ENCODE results near the gene EFCAB11.

The EFCAB11 gene, protein sequence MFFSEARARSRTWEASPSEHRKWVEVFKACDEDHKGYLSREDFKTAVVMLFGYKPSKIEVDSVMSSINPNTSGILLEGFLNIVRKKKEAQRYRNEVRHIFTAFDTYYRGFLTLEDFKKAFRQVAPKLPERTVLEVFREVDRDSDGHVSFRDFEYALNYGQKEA

GRCh38 chr14:89954070-89955021 lies at the start of gene EFCAB11:
EFCAB11 (minus strand) TSS chr14:89954730; CDS start chr14:89954660, 70 bp downstream.
- DNase-seq (ENCODE audit: low spot score): peak; percentile 96

DNA sequence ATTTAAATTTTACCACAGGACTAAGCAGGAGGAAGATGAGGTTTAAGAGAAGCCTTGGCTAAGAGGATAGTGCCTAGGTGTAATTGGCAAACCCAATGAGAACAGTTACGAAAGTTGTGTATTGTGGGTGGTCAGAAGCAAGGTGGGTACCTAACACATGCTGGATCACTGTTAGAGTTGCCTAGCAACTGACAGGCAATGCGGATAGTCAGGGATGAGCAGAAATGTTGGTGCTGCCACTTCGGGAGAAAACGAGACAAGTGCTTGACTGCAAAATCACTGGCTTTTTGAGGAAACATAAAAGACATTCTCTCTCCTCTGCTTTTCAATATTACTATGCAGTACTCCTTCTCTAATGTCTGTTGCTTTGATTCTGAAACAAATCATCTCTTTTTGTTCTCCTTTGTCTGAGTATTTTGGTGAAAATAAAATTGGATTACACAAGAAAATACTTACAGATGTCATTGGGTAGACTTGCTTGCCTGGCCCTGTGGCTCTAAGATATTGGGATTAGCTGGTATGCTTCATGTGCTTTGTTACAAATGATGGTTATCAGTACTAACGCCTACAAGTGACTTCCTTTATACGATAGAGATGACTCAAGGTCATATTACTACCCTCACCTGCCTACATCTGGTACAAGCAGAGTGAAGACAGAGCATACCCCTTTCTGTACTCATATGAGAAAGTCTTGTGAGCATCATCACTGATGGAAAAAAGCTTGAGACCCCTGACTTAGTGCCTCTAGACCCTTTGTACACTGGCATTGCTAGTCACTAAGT lies 49.2 kb upstream of the EFCAB11 start:
- DNase-seq (ENCODE audit: low spot score): no peak

DNA sequence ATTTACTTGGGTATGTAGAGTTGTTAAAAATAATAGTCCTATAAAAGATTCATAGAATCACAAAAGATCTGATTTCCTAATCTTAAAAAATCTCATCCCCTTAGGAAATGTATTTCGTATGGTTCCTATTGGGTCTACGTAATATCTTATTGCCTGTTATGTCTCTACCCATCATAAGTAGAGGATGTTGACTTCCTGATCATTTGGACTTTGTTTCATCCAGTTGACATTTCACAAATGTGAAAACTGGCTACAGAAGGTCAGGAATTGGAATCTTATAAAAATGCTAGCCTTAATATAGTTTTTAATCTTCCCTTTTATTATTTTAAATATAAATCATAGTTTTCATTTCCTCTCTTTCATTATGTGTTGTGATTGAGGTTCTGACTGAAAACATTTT lies 46.4 kb upstream of the EFCAB11 start:
- DNase-seq (ENCODE audit: low spot score): no peak

DNA sequence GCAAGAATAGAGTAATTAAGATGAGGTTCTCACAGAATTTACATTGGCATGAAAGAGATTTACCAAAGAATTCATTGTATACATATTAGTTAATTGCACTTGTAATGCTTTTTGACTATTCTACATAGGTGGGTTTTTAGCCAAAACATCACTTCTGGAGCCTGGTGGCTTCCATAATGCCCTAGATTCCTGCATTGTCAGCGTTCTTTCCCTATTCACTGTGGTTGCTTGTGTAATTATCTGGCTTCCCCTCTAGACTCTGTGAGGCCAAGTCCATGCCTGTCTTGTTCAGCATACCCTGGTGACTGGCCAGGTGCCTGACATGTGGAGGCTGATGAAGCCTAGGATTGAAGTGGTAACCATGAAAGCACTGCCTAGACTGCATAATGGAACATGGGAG lies 42.4 kb upstream of the EFCAB11 start:
- DNase-seq (ENCODE audit: low spot score): no peak

DNA sequence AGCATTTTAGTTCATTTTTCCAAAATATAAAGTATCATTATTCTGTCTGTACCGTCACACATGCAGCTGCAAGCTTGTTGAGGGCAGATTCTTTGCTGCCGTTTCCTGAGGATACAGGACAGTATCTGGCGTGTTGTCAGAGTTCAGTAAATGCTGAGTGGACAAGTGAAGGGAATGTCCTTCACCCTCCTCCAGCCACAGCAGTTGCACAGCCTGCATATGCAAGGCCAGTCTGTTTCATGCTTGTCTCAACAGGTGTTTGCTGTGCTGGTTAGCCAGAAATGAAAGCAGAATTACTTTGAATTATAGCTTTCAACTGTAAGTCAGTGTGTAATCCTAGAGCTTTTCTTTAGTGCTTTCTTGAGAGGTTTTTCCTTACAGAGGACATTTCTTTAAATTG lies 37.7 kb upstream of the EFCAB11 start:
- DNase-seq (ENCODE audit: low spot score): no peak

GRCh38 chr14:89990623-89991275 lies 36.2 kb upstream of the EFCAB11 start:
- no peak for DNase-seq (ENCODE audit: low spot score)

GRCh38 chr14:89990218-89990617 lies 35.7 kb upstream of the EFCAB11 start:
- DNase-seq (ENCODE audit: low spot score): no peak

DNA sequence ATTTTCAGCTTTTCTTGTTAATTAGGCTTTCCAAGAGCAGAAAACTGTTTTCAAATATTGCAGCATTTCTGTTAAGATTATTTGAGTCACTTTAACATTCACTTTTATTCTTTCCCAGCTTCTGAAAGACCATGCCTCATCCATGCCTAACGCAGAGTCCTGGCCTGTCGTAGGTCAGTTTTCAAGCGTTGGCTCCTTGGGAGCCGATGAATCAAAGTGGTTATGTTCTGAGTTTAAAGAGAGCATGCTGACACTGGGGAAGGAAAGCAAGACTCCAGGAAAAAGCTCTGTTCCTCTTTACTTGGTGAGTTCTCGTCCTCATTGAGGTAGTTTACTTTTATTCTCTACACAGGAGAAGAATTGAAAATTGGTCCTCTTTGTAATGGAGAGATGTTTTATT lies 34.3 kb upstream of the EFCAB11 start:
- no peak for DNase-seq (ENCODE audit: low spot score)

GRCh38 chr14:89987161-89987475 lies 32.6 kb upstream of the EFCAB11 start:
- DNase-seq (ENCODE audit: low spot score): no peak

- no peak for DNase-seq (ENCODE audit: low spot score)
Measured at GRCh38 chr14:89986462-89987160, 32.1 kb upstream of the EFCAB11 start.

GRCh38 chr14:89983375-89983774 lies 28.8 kb upstream of the EFCAB11 start:
- DNase-seq (ENCODE audit: low spot score): no peak

DNA sequence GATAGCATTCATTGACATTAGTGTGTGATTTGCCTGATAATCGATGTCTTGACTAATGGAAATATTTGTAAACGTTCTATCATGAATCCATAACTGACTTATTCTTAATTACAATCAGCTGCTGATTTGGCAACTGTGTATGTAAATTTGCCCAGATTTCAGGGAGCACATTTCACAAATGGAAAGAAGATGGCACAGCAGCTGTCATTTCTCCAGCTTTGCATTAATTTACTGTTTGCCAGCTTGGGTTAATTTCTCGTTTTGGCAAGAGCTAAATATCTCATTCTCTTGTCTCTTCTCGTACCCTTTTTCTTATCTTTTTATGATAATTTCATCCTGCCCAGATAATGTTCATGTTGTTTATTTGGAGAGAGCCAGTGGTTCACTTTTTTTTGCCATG lies 24.1 kb upstream of the EFCAB11 start:
- DNase-seq (ENCODE audit: low spot score): no peak

DNA sequence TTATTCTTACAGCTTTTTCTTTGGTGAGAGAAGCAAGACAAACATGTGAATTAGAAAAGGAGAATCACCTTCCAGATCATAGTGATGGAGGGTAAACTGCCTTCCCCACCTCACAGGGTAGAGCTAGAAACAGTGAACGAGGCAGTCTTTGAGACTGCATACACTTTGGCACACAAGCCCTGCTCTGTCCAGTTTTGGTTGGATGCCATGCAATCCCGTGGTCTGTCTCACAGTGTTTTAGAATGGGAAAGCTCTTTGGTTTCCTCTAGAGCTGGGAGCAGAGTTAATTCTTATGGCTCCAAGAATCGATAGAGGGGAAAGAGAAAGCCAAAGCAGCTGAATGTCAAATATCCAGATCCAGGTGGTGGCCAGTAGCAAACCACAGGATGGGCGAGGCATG lies 23.1 kb upstream of the EFCAB11 start:
- DNase-seq (ENCODE audit: low spot score): no peak

GRCh38 chr14:89973234-89973823 lies 18.8 kb upstream of the EFCAB11 start:
- peak; percentile 83 for DNase-seq (ENCODE audit: low spot score)

DNA sequence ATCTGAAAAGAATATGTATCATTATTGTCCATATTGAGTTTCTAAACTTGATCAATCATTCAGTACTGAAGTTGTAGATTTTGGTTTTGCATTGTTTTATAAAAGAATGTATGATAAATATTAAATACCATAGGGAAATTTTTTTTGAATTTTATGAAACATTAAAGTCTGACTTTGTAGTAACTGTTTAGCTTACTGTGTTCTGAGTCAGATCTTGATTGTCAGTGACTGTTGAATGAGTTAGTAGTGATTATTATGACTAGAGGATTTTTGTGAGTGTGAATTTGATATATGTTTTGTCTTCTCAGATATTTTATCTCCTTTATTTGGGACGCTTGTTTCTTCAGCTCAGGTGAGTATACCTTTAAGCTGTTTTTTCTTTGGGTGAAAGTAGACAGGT lies 11.3 kb upstream of the EFCAB11 start:
- DNase-seq (ENCODE audit: low spot score): no peak

DNA sequence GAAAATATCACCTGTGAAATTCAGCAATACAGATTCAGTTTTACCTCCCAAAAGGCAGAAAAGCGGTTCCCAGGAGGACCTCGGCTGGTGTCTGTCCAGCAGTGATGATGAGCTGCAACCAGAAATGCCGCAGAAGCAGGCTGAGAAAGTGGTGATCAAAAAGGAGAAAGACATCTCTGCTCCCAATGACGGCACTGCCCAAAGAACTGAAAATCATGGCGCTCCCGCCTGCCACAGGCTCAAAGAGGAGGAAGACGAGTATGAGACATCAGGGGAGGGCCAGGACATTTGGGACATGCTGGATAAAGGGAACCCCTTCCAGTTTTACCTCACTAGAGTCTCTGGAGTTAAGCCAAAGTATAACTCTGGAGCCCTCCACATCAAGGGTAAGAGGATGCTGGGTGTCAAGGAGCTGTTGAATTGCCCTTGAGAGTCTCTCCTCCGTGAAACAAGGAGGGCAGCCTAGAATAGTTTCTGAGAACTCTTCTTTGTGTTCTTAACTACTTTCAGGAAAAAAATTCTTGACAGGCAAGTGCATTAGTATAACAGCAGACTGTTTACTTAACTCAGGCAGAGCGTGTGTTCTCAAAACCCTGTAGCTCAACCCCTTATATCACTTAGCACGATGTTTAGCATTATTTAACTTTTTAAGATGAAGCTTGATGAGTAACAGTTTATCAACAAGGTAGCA lies 8.9 kb upstream of the EFCAB11 start:
- no peak for DNase-seq (ENCODE audit: low spot score)

DNA sequence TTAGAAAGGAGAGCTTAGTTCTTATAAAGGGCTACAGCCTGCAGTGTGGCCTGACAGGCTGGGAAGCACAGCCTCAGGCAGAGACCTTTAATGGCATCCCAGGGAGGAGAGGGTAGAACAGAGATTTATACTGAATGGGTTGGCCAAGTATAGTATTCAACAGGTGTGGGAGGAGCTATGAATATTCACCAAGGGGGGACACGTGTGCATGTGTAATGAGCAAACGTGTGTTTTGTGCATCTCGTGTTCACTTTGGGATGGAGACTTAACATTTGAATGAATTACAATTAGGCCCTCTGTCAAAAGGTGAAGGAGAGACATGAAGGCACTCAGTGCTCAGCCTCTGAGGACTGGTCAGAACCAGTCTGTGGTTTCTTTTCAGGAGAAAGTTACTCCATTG lies 6.4 kb upstream of the EFCAB11 start:
- no peak for DNase-seq (ENCODE audit: low spot score)

GRCh38 chr14:89959853-89960445 lies 5.4 kb upstream of the EFCAB11 start:
- DNase-seq (ENCODE audit: low spot score): no peak

DNA sequence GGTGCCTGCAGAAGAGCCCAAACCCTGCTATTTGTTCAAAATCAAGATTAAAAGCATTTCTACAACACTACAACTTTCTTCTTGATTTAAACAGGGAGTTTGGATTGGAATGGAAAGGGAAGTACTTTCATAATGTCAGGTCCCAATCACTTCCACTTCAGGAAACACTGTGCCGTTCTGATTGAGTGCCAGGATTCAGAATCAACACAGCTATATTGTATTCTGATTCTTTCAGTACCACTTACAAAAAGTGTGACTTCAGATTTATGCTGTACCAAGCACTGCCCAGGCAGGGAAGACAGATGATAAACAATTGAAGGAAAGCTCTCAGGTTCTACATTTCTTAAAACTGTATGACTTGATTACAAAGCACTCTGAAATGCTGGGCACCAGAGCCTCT lies 4.4 kb upstream of the EFCAB11 start:
- DNase-seq (ENCODE audit: low spot score): no peak

- DNase-seq (ENCODE audit: low spot score): no peak
Measured at GRCh38 chr14:89957791-89958190, 3.3 kb upstream of the EFCAB11 start.
